Activated CD4-positive, alpha-beta T cell treated with anti-CD3 and anti-CD28 coated beads, Interleukin-2, amount 10 ng/mL, durations not matched to agents 24 days and 14 days (primary cell): ENCODE measurements around the gene TTC21B. TPM values are rescaled to one million over a fixed set of nuclear protein-coding genes. Genes with fewer than 3 reads are reported as not detected.
"Not testable (repeated sequence)": the region's sequence is repeated elsewhere in the genome, so short reads cannot be mapped to it uniquely, and the experiment has no call there.

Source experiments
- DNase-seq: peaks from one replicate; pipeline ENCODE4 v3.0.0; 2022
- H3K27ac Mint-ChIP-seq: one replicate; pipeline ENCODE4 v1.8.0; 2022; ENCODE audit warnings: mild to moderate bottlenecking, mixed read lengths
- H3K27me3 Mint-ChIP-seq: one replicate; pipeline ENCODE4 v1.8.0; 2022; ENCODE audit warnings: mixed read lengths
- H3K36me3 Mint-ChIP-seq: one replicate; pipeline ENCODE4 v1.8.0; 2022; ENCODE audit warnings: low read depth, mild to moderate bottlenecking, mixed read lengths
- H3K4me1 Mint-ChIP-seq: one replicate; pipeline ENCODE4 v1.8.0; 2021; ENCODE audit warnings: mixed read lengths
- H3K4me3 Mint-ChIP-seq: one replicate; pipeline ENCODE4 v1.8.0; 2022; ENCODE audit warnings: mild to moderate bottlenecking, moderate library complexity, mixed read lengths
- H3K9me3 Mint-ChIP-seq: one replicate; pipeline ENCODE4 v1.8.0; 2021; ENCODE audit warnings: mixed read lengths
- intact Hi-C: fragments of 100-400 bp; cut with micrococcal nuclease; formaldehyde crosslinking; loops from one replicate; pipeline ENCODE4 v1.15.1; 2023
- total RNA-seq: library from RNA; stranded (reverse); gene quantifications from 2 replicates; pipeline ENCODE4 v1.2.3, GENCODE V29; 2022

TTC21B gene
- total RNA-seq: 21.4 and 22.7 TPM in 2 replicates

DNA sequence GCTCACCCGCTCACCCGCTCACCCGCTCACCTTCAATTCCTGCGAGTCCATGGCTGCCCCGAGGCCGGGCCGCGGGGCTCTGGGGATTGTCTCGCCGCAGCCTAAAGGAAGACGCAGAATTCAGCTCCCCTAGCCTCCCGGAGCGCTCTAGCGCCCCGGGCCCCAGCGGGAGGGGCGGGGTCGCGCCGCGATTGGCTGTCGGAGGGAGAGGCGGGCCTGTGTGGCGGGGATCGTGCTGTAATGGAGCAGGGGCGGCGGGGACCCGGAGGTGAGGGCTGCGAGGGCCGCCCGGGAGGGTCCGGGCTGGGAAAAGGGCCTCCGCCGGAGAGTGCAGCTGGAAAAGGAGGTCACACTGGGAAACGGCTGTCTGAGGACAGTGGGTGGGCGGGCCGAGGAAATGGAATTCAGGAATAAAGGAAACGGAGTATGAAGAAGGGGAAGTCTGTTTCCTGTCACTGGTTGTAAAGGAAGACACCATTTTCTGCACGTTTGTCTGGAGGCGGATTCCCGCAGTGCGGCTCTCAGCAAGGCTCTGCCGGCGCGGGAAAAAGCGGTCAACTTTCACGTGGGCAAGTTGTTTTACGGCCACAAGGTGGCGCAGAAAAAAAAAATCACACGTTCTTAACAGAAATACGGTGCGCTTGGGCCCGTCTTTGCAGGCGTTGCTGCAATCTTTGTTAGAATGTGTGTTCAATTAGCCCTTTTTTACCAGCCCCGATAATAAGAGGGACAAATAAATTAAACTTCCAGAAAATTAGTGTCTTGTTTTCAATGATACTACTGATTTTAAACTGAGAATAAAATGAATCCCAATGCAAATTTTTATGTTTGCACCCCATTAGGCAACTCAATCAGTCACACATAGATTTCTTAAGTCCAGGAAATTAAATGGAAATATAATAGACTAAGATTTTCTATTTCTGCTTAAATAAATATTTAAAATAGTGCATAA lies at the start of gene TTC21B:
TSS of gene TTC21B (minus strand) at position 122 of the 952 bp plus-strand sequence. CDS start at position 51, 71 bp downstream.
- Mint-ChIP-seq H3K27me3 (no peaks in the 10 kb centered on the region), H3K4me3 (peak within 1 kb of the TSS; percentile 50), H3K36me3 (peaks cover 3% of the 10 kb centered on the region)

GRCh38 chr2:166000401-166000800 lies 46.8 kb upstream of the TTC21B start:
- Mint-ChIP-seq H3K4me3 (no peak overlapping the region), H3K9me3 (no peaks in the 10 kb centered on the region), H3K4me1 (no peaks in the 10 kb centered on the region), H3K27ac (no peak overlapping the region), H3K36me3 (no peaks in the 10 kb centered on the region), H3K27me3 (peaks cover 6% of the 10 kb centered on the region)
- intact Hi-C loops: no loop called here
- no peak for DNase-seq

More for the DNA sequence above, at the start of gene TTC21B:
- no peak within 1 kb of the TSS for H3K27ac Mint-ChIP-seq
- no peaks in the 10 kb centered on the region for H3K9me3 Mint-ChIP-seq
- DNase-seq: peak; percentile 98
- H3K4me1 Mint-ChIP-seq: peaks cover 5% of the 10 kb centered on the region
- intact Hi-C loops: loop anchor here (1.0 to 2.0 kb wide), 3 partner anchors 77 to 174 kb away; partner anchors contain the start of genes GALNT3 and SCN1A

DNA sequence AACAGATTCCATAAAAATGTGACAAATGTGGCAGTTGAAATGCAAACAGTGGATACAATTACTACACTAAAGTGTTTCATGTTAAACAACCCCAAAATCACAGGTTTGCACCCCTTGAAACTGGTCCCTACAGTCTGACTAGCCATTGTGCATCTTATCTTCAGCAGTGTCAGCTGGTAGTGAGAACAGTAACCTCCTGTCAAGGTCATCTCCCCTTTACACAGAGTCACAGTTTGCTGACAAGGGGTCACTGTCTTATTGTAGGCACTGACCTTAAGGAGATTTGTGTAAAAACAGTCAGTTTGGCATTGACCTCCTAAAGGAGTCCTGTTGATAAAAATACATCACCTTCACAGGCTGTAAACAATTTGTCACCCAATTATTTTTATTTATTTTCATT lies 37.3 kb upstream of the TTC21B start:
- intact Hi-C loops: no loop called here
- H3K9me3 Mint-ChIP-seq: no peaks in the 10 kb centered on the region
- no peak overlapping the region for H3K27ac Mint-ChIP-seq

DNA sequence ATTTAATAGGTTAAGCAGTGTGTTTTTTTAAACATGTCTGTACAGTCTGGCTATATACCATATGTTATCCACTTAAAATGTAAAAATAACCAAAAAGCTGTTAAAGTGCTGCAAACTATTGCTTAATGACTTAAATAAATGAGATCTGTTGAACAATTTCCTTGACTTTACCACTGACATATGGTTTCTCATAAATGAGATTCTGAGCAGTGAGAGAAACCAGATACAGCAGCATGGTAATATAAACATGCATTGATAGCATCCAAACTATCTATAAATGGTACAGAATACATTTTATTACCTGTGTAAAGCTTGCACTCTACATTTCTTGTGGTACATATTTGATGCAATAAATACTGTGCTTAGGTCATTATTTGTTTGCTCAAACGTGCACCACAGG lies 36.3 kb upstream of the TTC21B start:
- Mint-ChIP-seq H3K4me1 (no peaks in the 10 kb centered on the region), H3K36me3 (no peaks in the 10 kb centered on the region), H3K27ac (no peak overlapping the region), H3K9me3 (no peaks in the 10 kb centered on the region), H3K27me3 (peaks cover 5% of the 10 kb centered on the region), H3K4me3 (no peak overlapping the region)
- intact Hi-C loops: no loop called here
- DNase-seq: no peak

More for the DNA sequence above, 37.3 kb upstream of the TTC21B start:
- H3K4me1 Mint-ChIP-seq: no peaks in the 10 kb centered on the region
- H3K27me3 Mint-ChIP-seq: peaks cover 2% of the 10 kb centered on the region
- DNase-seq: no peak
- H3K36me3 Mint-ChIP-seq: no peaks in the 10 kb centered on the region
- no peak overlapping the region for H3K4me3 Mint-ChIP-seq

DNA sequence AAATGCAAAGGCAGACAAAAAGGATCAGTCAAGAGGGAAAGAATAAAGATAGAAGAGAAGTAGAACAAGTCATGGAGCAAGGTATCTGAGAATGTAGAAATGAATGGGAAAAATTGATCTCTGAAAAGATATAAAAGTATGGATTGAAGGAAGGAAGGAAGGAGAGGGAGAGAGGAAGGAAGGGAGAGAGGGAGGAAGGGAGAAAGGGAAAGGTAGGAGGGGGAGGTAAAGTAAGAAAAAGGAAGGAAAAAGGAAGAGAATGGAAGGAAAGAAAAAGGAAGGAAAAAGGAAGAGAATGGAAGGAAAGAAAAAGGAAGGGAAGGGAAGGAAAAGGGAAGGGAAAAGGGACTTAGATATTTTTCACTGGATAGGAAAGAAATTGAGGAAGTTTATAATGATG lies 31.5 kb upstream of the TTC21B start:
- H3K36me3 Mint-ChIP-seq: no peaks in the 10 kb centered on the region
- peaks cover 7% of the 10 kb centered on the region for H3K27me3 Mint-ChIP-seq
- intact Hi-C loops: no loop called here
- H3K4me3 Mint-ChIP-seq: no peak overlapping the region
- no peak overlapping the region for H3K27ac Mint-ChIP-seq
- DNase-seq: no peak
- H3K9me3 Mint-ChIP-seq: no peaks in the 10 kb centered on the region
- H3K4me1 Mint-ChIP-seq: no peaks in the 10 kb centered on the region

DNA sequence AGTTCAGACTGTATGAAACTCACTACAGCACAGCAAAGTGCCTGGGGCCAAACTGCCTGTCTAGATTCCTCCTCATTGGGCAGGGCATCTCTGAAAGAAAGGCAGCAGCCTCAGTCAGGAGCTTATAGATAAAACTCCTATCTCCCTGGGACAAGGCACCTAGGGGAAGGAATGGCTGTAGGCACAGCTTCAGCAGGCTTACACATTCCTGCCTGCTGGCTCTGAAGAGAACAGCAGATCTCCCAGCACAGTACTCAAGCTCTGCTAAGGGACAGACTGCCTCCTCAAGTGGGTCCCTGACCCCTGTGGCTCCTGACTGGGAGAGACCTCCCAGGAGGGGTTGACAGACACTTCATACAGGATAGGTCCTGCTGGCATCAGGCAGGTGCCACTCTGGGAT lies 18.6 kb upstream of the TTC21B start:
- H3K4me3 Mint-ChIP-seq, DNase-seq, H3K36me3 Mint-ChIP-seq, H3K4me1 Mint-ChIP-seq, H3K9me3 Mint-ChIP-seq, H3K27ac Mint-ChIP-seq, intact Hi-C loops: not testable (repeated sequence)
- H3K27me3 Mint-ChIP-seq: peaks cover 12% of the 10 kb centered on the region

GRCh38 chr2:165970663-165971062 lies 17.1 kb upstream of the TTC21B start:
- no peaks in the 10 kb centered on the region for H3K4me1 Mint-ChIP-seq
- H3K9me3 Mint-ChIP-seq: no peaks in the 10 kb centered on the region
- no peak overlapping the region for H3K27ac Mint-ChIP-seq
- intact Hi-C loops: no loop called here
- peaks cover 9% of the 10 kb centered on the region for H3K27me3 Mint-ChIP-seq
- H3K4me3 Mint-ChIP-seq: no peak overlapping the region
- DNase-seq: no peak
- H3K36me3 Mint-ChIP-seq: no peaks in the 10 kb centered on the region

DNA sequence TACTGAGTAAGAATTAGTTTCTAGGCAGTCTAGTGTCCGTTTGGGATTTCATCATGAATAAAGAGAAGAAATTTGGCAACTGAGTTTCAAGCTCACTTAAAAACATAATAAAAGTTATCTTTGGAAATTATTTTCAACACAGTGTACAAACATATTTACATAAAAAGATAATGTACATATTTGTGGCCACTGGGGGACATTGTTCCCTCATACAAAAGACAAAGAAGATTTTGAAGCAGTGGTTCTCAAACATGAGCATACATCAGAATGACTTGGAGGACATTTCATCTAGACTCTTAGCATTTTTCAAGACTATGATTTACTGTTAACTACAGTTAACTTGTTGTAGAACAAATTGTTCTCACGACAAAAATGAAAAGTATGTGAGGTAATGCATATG lies 15.7 kb upstream of the TTC21B start:
- H3K4me3 Mint-ChIP-seq: no peak overlapping the region
- H3K4me1 Mint-ChIP-seq: no peaks in the 10 kb centered on the region
- DNase-seq: no peak
- intact Hi-C loops: no loop called here
- no peak overlapping the region for H3K27ac Mint-ChIP-seq
- peaks cover 9% of the 10 kb centered on the region for H3K27me3 Mint-ChIP-seq
- H3K9me3 Mint-ChIP-seq: no peaks in the 10 kb centered on the region
- no peaks in the 10 kb centered on the region for H3K36me3 Mint-ChIP-seq

DNA sequence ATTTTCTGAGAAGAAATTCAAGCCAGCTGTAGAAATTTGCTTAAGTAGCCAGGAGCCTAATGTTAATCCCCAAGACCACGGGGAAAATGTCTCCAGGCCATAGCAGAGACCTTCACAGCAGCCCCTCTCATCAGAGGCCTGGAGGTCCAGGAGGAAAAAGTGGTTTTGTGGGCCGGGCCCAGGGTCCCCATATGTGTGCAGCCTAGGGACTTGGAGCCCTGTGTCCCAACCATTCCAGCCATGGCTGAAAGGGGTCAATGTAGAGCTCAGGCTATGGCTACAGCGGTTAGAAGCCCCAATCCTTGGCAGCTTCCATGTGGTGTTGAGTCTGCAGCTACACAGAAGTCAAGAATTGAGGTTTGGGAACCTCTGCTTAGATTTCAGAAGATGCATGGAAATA lies 14.2 kb upstream of the TTC21B start:
- Mint-ChIP-seq H3K27ac (no peak overlapping the region), H3K27me3 (peaks cover 10% of the 10 kb centered on the region), H3K36me3 (no peaks in the 10 kb centered on the region), H3K4me1 (no peaks in the 10 kb centered on the region), H3K4me3 (no peak overlapping the region), H3K9me3 (no peaks in the 10 kb centered on the region)
- intact Hi-C loops: no loop called here
- DNase-seq: no peak

GRCh38 chr2:165961818-165962217 lies 8.2 kb upstream of the TTC21B start:
- H3K36me3 Mint-ChIP-seq: no peaks in the 10 kb centered on the region
- intact Hi-C loops: no loop called here
- no peaks in the 10 kb centered on the region for H3K9me3 Mint-ChIP-seq
- no peaks in the 10 kb centered on the region for H3K4me1 Mint-ChIP-seq
- H3K4me3 Mint-ChIP-seq: no peak overlapping the region
- H3K27me3 Mint-ChIP-seq: peaks cover 15% of the 10 kb centered on the region
- no peak for DNase-seq
- no peak overlapping the region for H3K27ac Mint-ChIP-seq

GRCh38 chr2:165959371-165959770 lies 5.8 kb upstream of the TTC21B start:
- intact Hi-C loops: no loop called here
- no peak for DNase-seq
- Mint-ChIP-seq H3K9me3 (no peaks in the 10 kb centered on the region), H3K27me3 (peaks cover 14% of the 10 kb centered on the region), H3K4me3 (no peak overlapping the region), H3K4me1 (peaks cover 5% of the 10 kb centered on the region), H3K27ac (no peak overlapping the region), H3K36me3 (no peaks in the 10 kb centered on the region)

- Mint-ChIP-seq H3K27me3 (peaks cover 9% of the 10 kb centered on the region), H3K27ac (no peak overlapping the region), H3K4me3 (no peak overlapping the region), H3K4me1 (peaks cover 5% of the 10 kb centered on the region), H3K36me3 (no peaks in the 10 kb centered on the region), H3K9me3 (no peaks in the 10 kb centered on the region)
- DNase-seq: no peak
- intact Hi-C loops: no loop called here
Observed at GRCh38 chr2:165958313-165958960, 4.9 kb upstream of the TTC21B start.

DNA sequence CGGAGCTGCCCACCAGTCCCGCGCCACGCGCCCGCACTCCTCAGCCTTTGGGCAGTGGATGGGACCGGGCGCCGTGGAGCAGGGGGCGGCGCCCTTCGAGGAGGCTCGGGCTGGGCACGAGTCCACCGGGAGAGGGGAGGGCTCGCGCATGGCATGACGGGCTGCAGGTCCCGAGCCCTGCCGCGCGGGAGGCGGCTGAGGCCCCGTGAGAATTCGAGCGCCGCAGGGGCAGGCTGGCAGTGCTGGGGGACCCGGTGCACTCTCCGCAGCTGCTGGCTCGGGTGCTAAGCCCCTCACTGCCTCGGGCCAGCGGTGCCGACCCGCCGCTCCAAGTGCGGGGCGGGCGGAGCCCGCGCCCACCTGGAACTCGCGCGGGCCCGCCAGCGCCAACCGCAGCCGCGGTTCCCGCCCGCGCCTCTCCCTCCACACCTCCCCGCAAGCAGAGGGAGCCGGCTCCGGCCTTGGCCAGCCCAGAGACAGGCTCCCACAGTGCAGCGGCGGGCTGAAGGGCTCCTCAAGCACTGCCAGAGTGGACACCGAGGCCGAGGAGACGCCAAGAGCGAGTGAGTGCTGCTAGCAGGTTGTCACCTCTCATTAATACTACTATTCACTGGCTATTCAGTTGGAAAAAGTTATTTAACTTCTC lies 3.6 kb upstream of the TTC21B start:
- Mint-ChIP-seq H3K9me3 (no peaks in the 10 kb centered on the region), H3K27ac (no peak overlapping the region), H3K4me1 (peaks cover 5% of the 10 kb centered on the region), H3K4me3 (no peak overlapping the region), H3K27me3 (peaks cover 7% of the 10 kb centered on the region), H3K36me3 (no peaks in the 10 kb centered on the region)
- DNase-seq: no peak
- intact Hi-C loops: no loop called here

- Mint-ChIP-seq H3K27me3 (no peaks in the 10 kb centered on the region), H3K9me3 (no peaks in the 10 kb centered on the region), H3K36me3 (peaks cover 3% of the 10 kb centered on the region), H3K4me3 (no peak overlapping the region), H3K4me1 (peaks cover 5% of the 10 kb centered on the region), H3K27ac (no peak overlapping the region)
- intact Hi-C loops: loop anchor here (2.0 kb wide), 2 partner anchors 76 to 158 kb away; partner anchors contain the start of gene GALNT3
- DNase-seq: no peak
Observed at GRCh38 chr2:165953306-165953654, 296 bp downstream of the TTC21B start.
